Measurements from ENCODE around the gene ARHGEF6. TPM values are rescaled to one million over a fixed set of nuclear protein-coding genes. Genes with fewer than 3 reads are reported as not detected.

The ARHGEF6 gene
- total and polyA plus RNA-seq, 2 experiments from 2014 or later: 3.5 to 3.7 TPM

GRCh38 chrX:136718091-136718490 lies 62.6 kb downstream of the ARHGEF6 start:
- Histone ChIP-seq H3K4me1 (ENCODE audit: insufficient read depth) (no peaks in the 10 kb centered on the region), H3K27ac (no peak overlapping the region), H3K27me3 (no peaks in the 10 kb centered on the region), H3K79me2 (no peaks in the 10 kb centered on the region), H3K9me2 (replicated peaks; ENCODE audit: insufficient read depth) (no peaks in the 10 kb centered on the region), H2AFZ (no peak overlapping the region), H3K9me3 (ENCODE audit: low read depth) (no peaks in the 10 kb centered on the region), H4K20me1 (ENCODE audit: insufficient read depth, poor library complexity, severe bottlenecking) (no peaks in the 10 kb centered on the region), H3K4me3 (no peak overlapping the region), H3K4me2 (no peak overlapping the region), H3K36me3 (replicated peaks; ENCODE audit: insufficient read depth, low read depth) (no peaks in the 10 kb centered on the region)
- no peak for DNase-seq (ENCODE audit: low spot score)
- TF ChIP-seq EZH2 (IDR thresholded peaks at IDR 0.05; ENCODE audit: borderline replicate concordance): no peak
- TF ChIP-seq EZH2phosphoT487 (IDR thresholded peaks at IDR 0.05; ENCODE audit: low read depth, severe bottlenecking, unreplicated experiment): no peak
- TF ChIP-seq CTCF (IDR thresholded peaks at IDR 0.05; ENCODE audit: poor library complexity): no peak
- 68% methylated on average over 2 of the region's 2 CpGs for WGBS (ENCODE audit: low lambda C conversion rate, missing lambda C conversion rate)

GRCh38 chrX:136714626-136715599 lies 65.8 kb downstream of the ARHGEF6 start:
- H3K4me2 ChIP-seq: no peak overlapping the region
- no peaks in the 10 kb centered on the region for H3K36me3 ChIP-seq (replicated peaks; ENCODE audit: insufficient read depth, low read depth)
- no peak for DNase-seq (ENCODE audit: low spot score)
- H3K4me1 ChIP-seq (ENCODE audit: insufficient read depth): no peaks in the 10 kb centered on the region
- no peak overlapping the region for H2AFZ ChIP-seq
- TF ChIP-seq CTCF (IDR thresholded peaks at IDR 0.05; ENCODE audit: poor library complexity): no peak
- TF ChIP-seq EZH2phosphoT487 (IDR thresholded peaks at IDR 0.05; ENCODE audit: low read depth, severe bottlenecking, unreplicated experiment): no peak
- no peak for TF ChIP-seq EZH2 (IDR thresholded peaks at IDR 0.05; ENCODE audit: borderline replicate concordance)
- H3K27ac ChIP-seq: no peak overlapping the region
- no peaks in the 10 kb centered on the region for H3K9me2 ChIP-seq (replicated peaks; ENCODE audit: insufficient read depth)
- H3K4me3 ChIP-seq: no peak overlapping the region
- no peaks in the 10 kb centered on the region for H3K79me2 ChIP-seq
- H3K9me3 ChIP-seq (ENCODE audit: low read depth): no peaks in the 10 kb centered on the region
- 64% methylated on average over 6 of the region's 6 CpGs for WGBS (ENCODE audit: low lambda C conversion rate, missing lambda C conversion rate)
- no peaks in the 10 kb centered on the region for H4K20me1 ChIP-seq (ENCODE audit: insufficient read depth, poor library complexity, severe bottlenecking)
- H3K27me3 ChIP-seq: no peaks in the 10 kb centered on the region

GRCh38 chrX:136712650-136713310 lies 68.0 kb downstream of the ARHGEF6 start:
- Histone ChIP-seq H3K36me3 (replicated peaks; ENCODE audit: insufficient read depth, low read depth) (no peaks in the 10 kb centered on the region), H3K79me2 (no peaks in the 10 kb centered on the region), H4K20me1 (ENCODE audit: insufficient read depth, poor library complexity, severe bottlenecking) (no peaks in the 10 kb centered on the region), H2AFZ (no peak overlapping the region), H3K4me1 (ENCODE audit: insufficient read depth) (no peaks in the 10 kb centered on the region), H3K27ac (no peak overlapping the region), H3K9me2 (replicated peaks; ENCODE audit: insufficient read depth) (no peaks in the 10 kb centered on the region), H3K9me3 (ENCODE audit: low read depth) (no peaks in the 10 kb centered on the region), H3K4me3 (no peak overlapping the region), H3K27me3 (no peaks in the 10 kb centered on the region), H3K4me2 (no peak overlapping the region)
- TF ChIP-seq CTCF (IDR thresholded peaks at IDR 0.05; ENCODE audit: poor library complexity): no peak
- no peak for DNase-seq (ENCODE audit: low spot score)

Measured in hepatocyte (in vitro differentiated cells).